RWPE2 (cell line): Measurements from ENCODE around the gene LRWD1.
A peak's percentile ranks its signal among the peaks of the same experiment; 100 is the strongest.

Source experiments
- ATAC-seq: fragments of 200-7000 bp; cut with Tn5 transposase; 3 replicates; pipeline ENCODE4 v1.9.1; 2021; ENCODE audit warnings: low read depth
- DNase-seq: peaks from one replicate; pipeline ENCODE4 v3.0.0-alpha.2; 2020; ENCODE audit warnings: low spot score
- H3K27ac ChIP-seq: fragments of 450-650 bp; 2 replicates; pipeline ENCODE4 v1.5.1; 2017; ENCODE audit warnings: mild to moderate bottlenecking; ENCODE audit not compliant: poor library complexity, severe bottlenecking
- H3K27me3 ChIP-seq: fragments of 250-450 bp; sonication (Bioruptor Pico); 2 replicates; pipeline ENCODE4 v1.5.1; 2021; ENCODE audit warnings: mild to moderate bottlenecking, moderate library complexity; ENCODE audit not compliant: insufficient read depth, poor library complexity, severe bottlenecking
- H3K36me3 ChIP-seq: fragments of 250-450 bp; sonication (Bioruptor Pico); 2 replicates; pipeline ENCODE4 v1.5.1; 2020; ENCODE audit warnings: low read depth, mild to moderate bottlenecking, moderate library complexity
- H3K4me1 ChIP-seq: fragments of 250-450 bp; sonication (Bioruptor Pico); 2 replicates; pipeline ENCODE4 v1.5.1; 2021; ENCODE audit warnings: mild to moderate bottlenecking, moderate library complexity; ENCODE audit not compliant: insufficient read depth, poor library complexity, severe bottlenecking
- H3K4me3 ChIP-seq: fragments of 250-450 bp; sonication (Bioruptor Pico); 2 replicates; pipeline ENCODE4 v1.5.1; 2021; ENCODE audit warnings: mild to moderate bottlenecking, moderate library complexity; ENCODE audit not compliant: severe bottlenecking
- H3K9me3 ChIP-seq: fragments of 250-450 bp; sonication (Bioruptor Pico); 2 replicates; pipeline ENCODE4 v1.5.1; 2021; ENCODE audit warnings: mild to moderate bottlenecking, moderate library complexity; ENCODE audit not compliant: severe bottlenecking
- TF ChIP-seq, protein P1 (sequence below): fragments of 450-650 bp; IDR thresholded peaks from one replicate; pipeline ENCODE4 v1.5.1; 2017; ENCODE audit warnings: mild to moderate bottlenecking, moderate library complexity; ENCODE audit not compliant: poor library complexity, severe bottlenecking

The LRWD1 gene

DNA sequence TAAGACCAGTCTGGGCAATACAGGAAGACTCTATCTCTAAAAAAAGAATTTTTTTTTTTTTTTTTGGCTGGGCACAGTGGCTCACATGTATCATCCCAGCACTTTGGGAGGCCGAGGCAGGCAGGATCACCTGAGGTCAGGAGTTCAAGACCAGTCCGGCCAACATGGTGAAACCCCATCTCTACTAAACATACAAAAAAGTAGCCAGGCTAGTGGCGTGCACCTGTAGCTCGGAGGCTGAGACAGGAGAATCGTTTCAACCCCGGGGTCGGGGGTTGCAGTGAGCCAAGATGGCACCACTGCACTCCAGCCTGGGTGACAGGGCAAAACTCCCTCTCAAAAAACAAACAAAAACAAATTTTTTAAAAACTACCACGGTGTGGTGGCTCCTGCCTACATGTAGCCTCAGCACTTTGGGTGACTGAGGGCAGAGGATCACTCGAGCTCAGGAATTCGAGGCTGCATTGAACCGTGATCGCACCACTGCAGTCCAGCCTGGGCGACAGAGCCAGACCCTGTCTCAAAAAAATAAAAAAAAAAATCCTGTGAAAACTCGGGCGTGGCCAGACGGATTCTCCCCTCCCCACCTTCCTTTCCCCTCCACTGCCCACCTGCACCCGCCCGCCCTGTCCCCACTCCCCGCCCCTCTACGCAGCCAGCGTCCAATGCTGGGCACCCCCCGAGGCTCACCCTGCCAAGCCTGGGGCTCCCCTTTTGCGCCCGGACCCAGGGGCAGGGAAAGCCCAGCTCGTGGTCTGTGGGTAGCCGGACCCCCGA is 32.2 kb upstream of the LRWD1 start:
- TF ChIP-seq, protein P1, sequence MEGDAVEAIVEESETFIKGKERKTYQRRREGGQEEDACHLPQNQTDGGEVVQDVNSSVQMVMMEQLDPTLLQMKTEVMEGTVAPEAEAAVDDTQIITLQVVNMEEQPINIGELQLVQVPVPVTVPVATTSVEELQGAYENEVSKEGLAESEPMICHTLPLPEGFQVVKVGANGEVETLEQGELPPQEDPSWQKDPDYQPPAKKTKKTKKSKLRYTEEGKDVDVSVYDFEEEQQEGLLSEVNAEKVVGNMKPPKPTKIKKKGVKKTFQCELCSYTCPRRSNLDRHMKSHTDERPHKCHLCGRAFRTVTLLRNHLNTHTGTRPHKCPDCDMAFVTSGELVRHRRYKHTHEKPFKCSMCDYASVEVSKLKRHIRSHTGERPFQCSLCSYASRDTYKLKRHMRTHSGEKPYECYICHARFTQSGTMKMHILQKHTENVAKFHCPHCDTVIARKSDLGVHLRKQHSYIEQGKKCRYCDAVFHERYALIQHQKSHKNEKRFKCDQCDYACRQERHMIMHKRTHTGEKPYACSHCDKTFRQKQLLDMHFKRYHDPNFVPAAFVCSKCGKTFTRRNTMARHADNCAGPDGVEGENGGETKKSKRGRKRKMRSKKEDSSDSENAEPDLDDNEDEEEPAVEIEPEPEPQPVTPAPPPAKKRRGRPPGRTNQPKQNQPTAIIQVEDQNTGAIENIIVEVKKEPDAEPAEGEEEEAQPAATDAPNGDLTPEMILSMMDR = no peak
- Histone ChIP-seq H3K9me3 (no peaks in the 10 kb centered on the region), H3K27me3 (no peaks in the 10 kb centered on the region), H3K36me3 (no peaks in the 10 kb centered on the region), H3K4me1 (peaks cover 9% of the 10 kb centered on the region), H3K4me3 (peak overlapping the region; percentile 91), H3K27ac (peak overlapping the region; percentile 17)
- DNase-seq (no peak), ATAC-seq (no peak)

DNA sequence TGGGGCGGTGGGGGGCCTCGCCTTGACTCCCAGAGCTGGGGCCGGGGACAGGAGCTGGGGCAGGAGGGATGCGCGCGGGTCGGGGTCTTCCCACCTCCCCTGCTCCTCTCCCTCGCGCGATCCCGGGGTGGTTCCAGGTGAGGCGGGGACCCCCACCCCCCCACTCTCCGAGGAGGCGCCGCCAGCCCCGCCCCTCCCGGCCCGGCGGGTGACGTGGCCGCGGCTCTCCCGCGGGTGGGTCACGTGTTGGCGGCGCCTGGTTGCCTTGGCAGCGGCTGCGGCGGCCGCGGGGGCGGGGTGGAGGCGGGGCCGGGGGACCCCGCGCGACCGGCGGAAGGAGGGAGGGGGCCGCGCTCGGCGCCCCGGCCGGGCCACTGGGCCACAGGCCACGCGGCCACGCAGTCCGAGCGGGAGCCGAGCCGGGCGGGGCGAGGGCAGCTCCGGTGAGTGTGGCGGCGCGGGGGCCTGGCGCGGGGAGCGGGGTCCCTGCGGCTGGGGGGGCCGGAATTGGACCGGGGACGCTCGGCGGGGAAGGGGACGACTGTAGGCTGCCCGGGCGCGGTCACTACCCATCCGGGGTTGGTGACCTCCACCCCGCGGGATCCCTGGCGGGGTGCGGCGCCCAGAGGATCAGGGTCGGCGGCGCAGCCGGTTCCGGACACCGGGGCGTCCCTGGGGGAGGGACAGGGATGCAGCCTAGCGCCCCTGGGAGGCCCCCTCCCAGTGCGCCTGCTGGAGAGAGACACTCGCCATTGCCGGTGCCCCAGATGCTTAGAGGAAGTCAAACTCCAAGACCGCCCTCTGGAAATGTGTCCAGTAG is 31.4 kb upstream of the LRWD1 start, which contains the start of gene ORAI2:
ORAI2 (plus strand) TSS at position 357 of the 820 bp plus-strand sequence. CDS start 5,382 bp downstream, outside the sequence.
- TF ChIP-seq, protein P1 = no peak

DNA sequence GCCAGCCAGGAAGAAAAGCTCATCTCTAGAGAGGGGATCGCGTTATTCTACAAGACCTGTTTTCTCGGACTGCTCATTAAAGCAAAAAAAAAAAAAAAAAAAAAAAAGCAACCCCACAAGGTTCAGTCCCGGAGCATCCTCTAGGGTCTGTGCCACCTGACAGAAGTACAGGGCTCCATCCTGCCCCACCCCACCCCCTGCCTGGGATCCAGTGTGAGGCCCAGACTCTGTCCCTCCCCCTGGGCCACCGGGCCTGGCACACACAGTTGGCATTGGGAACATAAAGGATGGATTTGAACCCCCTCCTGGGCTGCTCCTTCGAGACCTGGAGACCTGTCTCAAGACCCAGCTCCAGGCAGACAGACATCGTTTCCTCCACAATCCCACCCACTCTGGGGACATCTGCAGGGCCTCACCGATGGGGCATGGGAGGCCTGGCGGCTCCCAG is 30.7 kb upstream of the LRWD1 start:
- TF ChIP-seq, protein P1 = no peak
- ATAC-seq (0 out of 3 replicates have a peak, but pooled peaks have one; percentile 5), DNase-seq (no peak)
- H3K9me3 ChIP-seq = no peaks in the 10 kb centered on the region
- H3K4me1 ChIP-seq = peaks cover 9% of the 10 kb centered on the region
- H3K27me3 ChIP-seq = no peaks in the 10 kb centered on the region
- H3K4me3 ChIP-seq = peak overlapping the region; percentile 91
- peak overlapping the region; percentile 17 for H3K27ac ChIP-seq
- no peaks in the 10 kb centered on the region; the same call in 1 of the 2 replicates for H3K36me3 ChIP-seq

More for the DNA sequence above, 31.4 kb upstream of the LRWD1 start, which contains the start of gene ORAI2:
- Histone ChIP-seq H3K4me1 (peaks cover 9% of the 10 kb centered on the region), H3K27ac (peak within 1 kb of the TSS; percentile 17), H3K9me3 (no peaks in the 10 kb centered on the region), H3K27me3 (no peaks in the 10 kb centered on the region), H3K36me3 (no peaks in the 10 kb centered on the region), H3K4me3 (peak within 1 kb of the TSS; percentile 91)
- ATAC-seq (peak; percentile 50), DNase-seq (no peak)

DNA sequence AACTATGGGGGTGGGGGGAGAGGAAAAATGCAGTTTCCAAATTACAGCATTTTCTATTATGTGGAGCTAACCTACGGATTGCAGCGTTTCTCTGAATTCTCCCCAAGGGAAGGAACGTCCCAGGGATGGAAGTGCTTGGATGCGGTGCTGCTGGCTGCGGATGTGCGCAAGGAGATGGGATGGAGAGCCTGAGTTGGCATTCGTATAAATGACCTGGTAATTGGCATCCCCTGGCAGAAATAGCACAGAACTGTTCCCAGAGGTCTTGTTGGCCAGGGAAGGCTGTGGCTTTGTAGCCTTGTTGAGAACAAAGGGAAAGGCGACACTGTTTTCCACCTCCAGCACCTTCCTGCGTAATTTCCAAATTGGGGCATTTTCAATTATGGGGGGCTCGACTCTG is 28.7 kb upstream of the LRWD1 start:
- H3K9me3 ChIP-seq = no peaks in the 10 kb centered on the region
- peaks cover 11% of the 10 kb centered on the region for H3K4me1 ChIP-seq
- TF ChIP-seq, protein P1 = no peak
- H3K4me3 ChIP-seq = no peak overlapping the region
- peaks cover 3% of the 10 kb centered on the region; the same call in 1 of the 2 replicates for H3K36me3 ChIP-seq
- ATAC-seq (no peak), DNase-seq (no peak)
- no peak overlapping the region for H3K27ac ChIP-seq
- H3K27me3 ChIP-seq = no peaks in the 10 kb centered on the region
